GM12878 (cell line): Measurements from ENCODE around the gene SUFU.

Source experiments
- CHD1 ChIP-seq: IDR thresholded peaks from 2 replicates; pipeline ENCODE4 v1.6.1; 2012; ENCODE audit warnings: low read depth, low read length, improper control_type of control experiment
- CTCF ChIP-seq, 3 experiments: IDR thresholded peaks in 2 of 3; conservative IDR thresholded peaks in 1 of 3; 2 replicates each; pipeline ENCODE4 v1.5.1; 2011; ENCODE audit warnings: low read depth in 3 of 3, low read length in 3 of 3, mild to moderate bottlenecking in 3 of 3, control low read depth in 2 of 3, moderate library complexity in 2 of 3, inconsistent platforms in 1 of 3, mixed read lengths in 1 of 3; ENCODE audit not compliant: control insufficient read depth in 2 of 3, insufficient read depth in 1 of 3; ENCODE audit errors: extremely low read depth in 1 of 3
- FOS ChIP-seq: IDR thresholded peaks from 3 replicates; pipeline ENCODE4 v1.6.1; 2011; ENCODE audit warnings: borderline replicate concordance; ENCODE audit not compliant: insufficient read length; ENCODE audit errors: extremely low read depth
- MAX ChIP-seq: IDR thresholded peaks from 2 replicates; pipeline ENCODE4 v1.6.1; 2012; ENCODE audit warnings: low read depth, low read length, improper control_type of control experiment
- POLR2A ChIP-seq: IDR thresholded peaks from 2 replicates; pipeline ENCODE4 v1.6.1; 2011; ENCODE audit warnings: low read depth, mild to moderate bottlenecking, low read length

- TF ChIP-seq CTCF (IDR thresholded peaks at IDR 0.05 in 2 of 3, conservative IDR thresholded peaks at IDR 0.05 in 1 of 3; ENCODE audit: control insufficient read depth in 2 of 3, extremely low read depth in 1 of 3, insufficient read depth in 1 of 3, low read depth in 3 of 3, low read length in 3 of 3) (no peak), POLR2A (no peak), FOS (no peak), MAX (no peak), CHD1 (no peak)
Observed at GRCh38 chr10:102564209-102564834, 60.5 kb downstream of the SUFU start.
